CD4-positive, CD25-positive, alpha-beta regulatory T cell (primary cell): ENCODE measurements around the gene ENKUR. TPM values are rescaled to one million over a fixed set of nuclear protein-coding genes. Genes with fewer than 3 reads are reported as not detected.

Experiments used
- ATAC-seq, 2 donors: fragments of 150-1000 bp; cut with Tn5 transposase; one replicate each; pipeline ENCODE4 v1.10.0; 2021; ENCODE audit warnings: low read depth in 2 of 2, moderate number of reproducible peaks in 2 of 2, moderate library complexity in 1 of 2
- DNase-seq, 3 donors: peaks; one replicate each; pipeline versions ENCODE4 v3.0.0 to v3.0.0-alpha.2; 2012 to 2022; ENCODE audit warnings: mixed read lengths in 1 of 3
- H3K27ac ChIP-seq: one replicate; pipeline ENCODE4 v1.7.0; 2013; ENCODE audit warnings: mild to moderate bottlenecking, low read length; ENCODE audit not compliant: insufficient read depth, poor library complexity, severe bottlenecking
- H3K27me3 ChIP-seq: one replicate; pipeline ENCODE4 v1.7.0; 2013; ENCODE audit warnings: low read length; ENCODE audit not compliant: control insufficient read depth, insufficient read depth
- H3K36me3 ChIP-seq: one replicate; pipeline ENCODE4 v1.7.0; 2013; ENCODE audit warnings: mild to moderate bottlenecking, low read length, moderate library complexity; ENCODE audit not compliant: control insufficient read depth, insufficient read depth
- H3K4me1 ChIP-seq: 2 replicates; pipeline ENCODE4 v1.7.0; 2013; ENCODE audit warnings: mild to moderate bottlenecking, low read length; ENCODE audit not compliant: insufficient read depth, control insufficient read depth, poor library complexity, severe bottlenecking
- H3K4me3 ChIP-seq: one replicate; pipeline ENCODE4 v1.7.0; 2013; ENCODE audit warnings: low read depth, mild to moderate bottlenecking, low read length, moderate library complexity
- H3K9me3 ChIP-seq, 2 experiments: 1 replicate in 1 of 2; 2 replicates in 1 of 2; pipeline ENCODE4 v1.7.0; 2013; ENCODE audit warnings: low read length in 2 of 2, mild to moderate bottlenecking in 1 of 2, moderate library complexity in 1 of 2; ENCODE audit not compliant: control insufficient read depth in 2 of 2
- H3K27ac Mint-ChIP-seq, 3 donors: one replicate each; pipeline ENCODE4 v1.8.0; 2020 to 2022; ENCODE audit warnings: mild to moderate bottlenecking in 3 of 3, mixed read lengths in 3 of 3, moderate library complexity in 2 of 3
- H3K27me3 Mint-ChIP-seq: one replicate; pipeline ENCODE4 v1.8.0; 2022; ENCODE audit warnings: mild to moderate bottlenecking, mixed read lengths
- H3K36me3 Mint-ChIP-seq: one replicate; pipeline ENCODE4 v1.8.0; 2020; ENCODE audit warnings: mixed read lengths
- H3K4me1 Mint-ChIP-seq, 4 donors: one replicate each; pipeline ENCODE4 v1.8.0; 2020 to 2022; ENCODE audit warnings: mixed read lengths in 4 of 4, mild to moderate bottlenecking in 1 of 4
- H3K4me3 Mint-ChIP-seq, 4 donors: one replicate each; pipeline ENCODE4 v1.8.0; 2020 to 2022; ENCODE audit warnings: mild to moderate bottlenecking in 4 of 4, mixed read lengths in 4 of 4, moderate library complexity in 3 of 4
- H3K9me3 Mint-ChIP-seq, 7 donors: one replicate each; pipeline ENCODE4 v1.8.0; 2020 to 2022; ENCODE audit warnings: mixed read lengths in 7 of 7, mild to moderate bottlenecking in 3 of 7, moderate library complexity in 2 of 7
- polyA plus RNA-seq, 4 donors: library from polyadenylated mRNA; unstranded; fragments of 300-500 nt; fragmentation: Illumina TruSeq; gene quantifications; one replicate each; pipeline ENCODE4 v1.2.3, GENCODE V29; 2021
- total RNA-seq: library from RNA; stranded (reverse); gene quantifications from one replicate; pipeline ENCODE4 v1.2.3, GENCODE V29; 2022

Gene ENKUR
- total and polyA plus RNA-seq, 5 donors from 2014 or later, result 0.10 to 2.3 TPM; not detected in 3

- peaks cover 4 to 27% (median 12%) of the 10 kb centered on the region in 4 donors for H3K4me1 Mint-ChIP-seq
- Histone ChIP-seq H3K9me3 (no peaks in the 10 kb centered on the region), H3K27ac (no peak overlapping the region), H3K4me3 (peak overlapping the region; percentile 41), H3K36me3 (no peaks in the 10 kb centered on the region), H3K4me1 (peaks cover 10% of the 10 kb centered on the region), H3K27me3 (peaks cover 2% of the 10 kb centered on the region)
- DNase-seq, result peak; percentile 28 to 44 (median 32)
- H3K4me3 Mint-ChIP-seq, result peak overlapping the region; percentile 78 to 91 (median 84)
- H3K27me3 Mint-ChIP-seq, result peaks cover 11% of the 10 kb centered on the region
- peak; percentile 71 to 73 for ATAC-seq
- peak overlapping the region; percentile 17 to 62 (median 21) for H3K27ac Mint-ChIP-seq
- H3K36me3 Mint-ChIP-seq, result no peaks in the 10 kb centered on the region
- peaks cover 0 to 2% (median 0%) of the 10 kb centered on the region in 7 donors for H3K9me3 Mint-ChIP-seq
Measured at GRCh38 chr10:24952707-24953645, 63.0 kb downstream of the ENKUR start.

- Mint-ChIP-seq H3K27ac (peak within 1 kb of the TSS; percentile 21 to 62 (median 50)), H3K36me3 (no peaks in the 10 kb centered on the region), H3K4me1 (peaks cover 5 to 35% (median 14%) of the 10 kb centered on the region in 4 donors), H3K9me3 (peaks cover 0 to 2% (median 0%) of the 10 kb centered on the region in 7 donors), H3K27me3 (peaks cover 7% of the 10 kb centered on the region), H3K4me3 (peak within 1 kb of the TSS; percentile 78 to 91 (median 84))
- peak within 1 kb of the TSS; percentile 41 for H3K4me3 ChIP-seq
- H3K36me3 ChIP-seq, result no peaks in the 10 kb centered on the region
- no peak within 1 kb of the TSS for H3K27ac ChIP-seq
- H3K9me3 ChIP-seq, result no peaks in the 10 kb centered on the region
- H3K27me3 ChIP-seq, result peaks cover 2% of the 10 kb centered on the region
- peak; percentile 11 to 31 for ATAC-seq
- H3K4me1 ChIP-seq, result peaks cover 16% of the 10 kb centered on the region
- DNase-seq, result peak in 2 of 3 donors; percentile 13 to 21
Measured at GRCh38 chr10:24952143-24952706, 63.7 kb downstream of the ENKUR start, which contains the start of gene PRTFDC1. PRTFDC1 (minus strand) TSS chr10:24952606; CDS start chr10:24952575, 31 bp downstream.

- Mint-ChIP-seq H3K9me3 (peaks cover 0 to 2% (median 0%) of the 10 kb centered on the region in 7 donors), H3K36me3 (no peaks in the 10 kb centered on the region), H3K27me3 (peaks cover 7% of the 10 kb centered on the region), H3K4me3 (peak overlapping the region; percentile 73 to 91 (median 76)), H3K4me1 (peaks cover 5 to 37% (median 15%) of the 10 kb centered on the region in 4 donors), H3K27ac (peak overlapping the region in 2 of 3 donors; percentile 39 to 50)
- Histone ChIP-seq H3K36me3 (no peaks in the 10 kb centered on the region), H3K9me3 (no peaks in the 10 kb centered on the region), H3K4me3 (no peak overlapping the region), H3K4me1 (peaks cover 20% of the 10 kb centered on the region), H3K27ac (no peak overlapping the region), H3K27me3 (no peaks in the 10 kb centered on the region)
- no peak for ATAC-seq
- DNase-seq, result no peak
Measured at GRCh38 chr10:24951201-24952142, 64.5 kb downstream of the ENKUR start.

GRCh38 chr10:24950439-24950838 lies 65.5 kb downstream of the ENKUR start:
- H3K9me3 Mint-ChIP-seq, result peaks cover 0 to 2% (median 0%) of the 10 kb centered on the region in 7 donors
- H3K36me3 Mint-ChIP-seq, result no peaks in the 10 kb centered on the region
- peaks cover 7% of the 10 kb centered on the region for H3K27me3 Mint-ChIP-seq
- Histone ChIP-seq H3K27ac (no peak overlapping the region), H3K27me3 (no peaks in the 10 kb centered on the region), H3K4me1 (peaks cover 20% of the 10 kb centered on the region), H3K9me3 (no peaks in the 10 kb centered on the region), H3K36me3 (no peaks in the 10 kb centered on the region), H3K4me3 (no peak overlapping the region)
- H3K4me3 Mint-ChIP-seq, result peak overlapping the region in 2 of 4 donors; percentile 72 to 73
- H3K27ac Mint-ChIP-seq, result no peak overlapping the region
- DNase-seq, result no peak
- no peak for ATAC-seq
- peaks cover 5 to 37% (median 15%) of the 10 kb centered on the region in 4 donors for H3K4me1 Mint-ChIP-seq

- no peak for DNase-seq
- Mint-ChIP-seq H3K27ac (no peak overlapping the region), H3K4me1 (peaks cover 7 to 37% (median 16%) of the 10 kb centered on the region in 4 donors), H3K4me3 (no peak overlapping the region), H3K36me3 (no peaks in the 10 kb centered on the region), H3K9me3 (peaks cover 0 to 3% (median 0%) of the 10 kb centered on the region in 7 donors), H3K27me3 (peaks cover 7% of the 10 kb centered on the region)
- no peaks in the 10 kb centered on the region for H3K9me3 ChIP-seq
- no peaks in the 10 kb centered on the region for H3K36me3 ChIP-seq
- no peak overlapping the region for H3K4me3 ChIP-seq
- peaks cover 20% of the 10 kb centered on the region for H3K4me1 ChIP-seq
- H3K27ac ChIP-seq, result no peak overlapping the region
- no peak for ATAC-seq
- H3K27me3 ChIP-seq, result no peaks in the 10 kb centered on the region
Measured at GRCh38 chr10:24949616-24950015, 66.3 kb downstream of the ENKUR start.

GRCh38 chr10:24947304-24948097 lies 68.5 kb downstream of the ENKUR start:
- peaks cover 0 to 2% (median 0%) of the 10 kb centered on the region in 7 donors for H3K9me3 Mint-ChIP-seq
- peak overlapping the region; percentile 21 for H3K27ac ChIP-seq
- peaks cover 7% of the 10 kb centered on the region for H3K27me3 Mint-ChIP-seq
- no peak overlapping the region for H3K4me3 Mint-ChIP-seq
- H3K4me1 ChIP-seq, result peaks cover 14% of the 10 kb centered on the region
- H3K27me3 ChIP-seq, result no peaks in the 10 kb centered on the region
- ATAC-seq, result no peak
- H3K27ac Mint-ChIP-seq, result peak overlapping the region in 1 of 3 donors; percentile 0
- DNase-seq, result no peak
- no peaks in the 10 kb centered on the region for H3K36me3 ChIP-seq
- H3K4me3 ChIP-seq, result no peak overlapping the region
- H3K36me3 Mint-ChIP-seq, result no peaks in the 10 kb centered on the region
- peaks cover 7 to 26% (median 12%) of the 10 kb centered on the region in 4 donors for H3K4me1 Mint-ChIP-seq
- H3K9me3 ChIP-seq, result no peaks in the 10 kb centered on the region
